ENCODE results near the gene EN2. TPM values are rescaled to one million over a fixed set of nuclear protein-coding genes. Genes with fewer than 3 reads are reported as not detected.

EN2 gene
- total and polyA plus RNA-seq, 2 donors (not counting 1 experiment from before 2014, with no cell fraction given): not detected

GRCh38 chr7:155470686-155471638 lies 13.0 kb downstream of the EN2 start:
- H3K36me3 ChIP-seq (replicated peaks in 1 of 2; ENCODE audit: control extremely low read depth in 1 of 2, control insufficient read depth in 1 of 2, extremely low read depth in 1 of 2, insufficient read depth in 2 of 2, low read length in 1 of 2): no peaks in the 10 kb centered on the region
- TF ChIP-seq EZH2 (IDR thresholded peaks at IDR 0.05; ENCODE audit: borderline replicate concordance, insufficient read depth, low read depth, low read length, poor library complexity, severe bottlenecking) (no peak), CTCF (IDR thresholded peaks at IDR 0.05) (no peak)
- no peak overlapping the region for H3K27ac Mint-ChIP-seq
- H3K4me1 Mint-ChIP-seq: peaks cover 19% of the 10 kb centered on the region
- ChIA-PET CTCF (no interaction called here), POLR2A (no interaction called here)
- H3K79me2 ChIP-seq (ENCODE audit: control insufficient read depth, insufficient read depth, low read length): no peaks in the 10 kb centered on the region
- H3K27me3 ChIP-seq (replicated peaks in 1 of 4; ENCODE audit: control extremely low read depth in 1 of 4, control insufficient read depth in 3 of 4, insufficient read depth in 4 of 4, low read length in 3 of 4): peaks cover 0 to 97% (median 81%) of the 10 kb centered on the region in 4 experiments
- H3K4me3 ChIP-seq (ENCODE audit: control extremely low read depth in 1 of 5, extremely low read depth in 1 of 5, insufficient read depth in 1 of 5, low read depth in 2 of 5, low read length in 4 of 5): no peak overlapping the region
- H3K9me3 Mint-ChIP-seq (ENCODE audit: insufficient read depth): no peaks in the 10 kb centered on the region
- peaks cover 80% of the 10 kb centered on the region for H3K27me3 Mint-ChIP-seq
- no peak overlapping the region for H2AFZ ChIP-seq (ENCODE audit: insufficient read depth, low read depth, low read length, poor library complexity, severe bottlenecking)
- peaks cover 31 to 45% of the 10 kb centered on the region in 2 donors for H3K4me1 ChIP-seq (ENCODE audit: control insufficient read depth in 2 of 2, insufficient read depth in 2 of 2, low read length in 2 of 2)
- no peak overlapping the region for H3K9ac ChIP-seq (ENCODE audit: low read length)
- H4K20me1 ChIP-seq (ENCODE audit: control insufficient read depth, insufficient read depth, low read length, poor library complexity, severe bottlenecking): no peaks in the 10 kb centered on the region
- 14% methylated on average over 20 of the region's 24 CpGs for WGBS (ENCODE audit: insufficient coverage)
- H3K4me2 ChIP-seq (replicated peaks; ENCODE audit: low read depth, low read length, poor library complexity, severe bottlenecking): no peak overlapping the region
- peaks cover 0 to 59% (median 3%) of the 10 kb centered on the region in 3 donors for H3K9me3 ChIP-seq (ENCODE audit: control extremely low read depth in 1 of 3, control insufficient read depth in 2 of 3, insufficient read depth in 1 of 3, low read length in 2 of 3)
- intact Hi-C loops (cut with micrococcal nuclease): no loop called here
- no peak overlapping the region for H3K4me3 Mint-ChIP-seq
- no peak overlapping the region for H3K27ac ChIP-seq (ENCODE audit: low read length in 2 of 2)
- no peak for ATAC-seq (ENCODE audit: low read depth)
- peak; percentile 7 for DNase-seq

DNA sequence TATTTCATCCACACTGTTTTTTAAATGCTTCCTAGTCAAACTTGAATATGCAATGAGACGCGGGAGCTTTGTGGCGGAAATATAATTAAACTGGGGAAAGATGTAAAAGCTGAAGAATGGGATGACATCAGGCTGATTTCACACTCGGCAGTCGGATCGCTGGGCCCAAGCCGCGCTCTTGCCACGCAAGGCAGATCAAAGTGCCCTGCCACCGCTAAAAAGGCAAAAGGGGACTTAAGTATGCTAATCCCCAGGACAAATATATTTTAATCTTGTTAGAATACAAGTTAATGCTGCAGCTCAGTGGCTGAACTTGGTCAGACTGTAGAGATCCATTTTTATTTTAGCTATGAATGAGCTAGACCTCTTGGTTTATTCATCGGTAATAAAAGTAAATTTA lies 13.8 kb downstream of the EN2 start:
- intact Hi-C loops (cut with micrococcal nuclease): no loop called here
- H3K27ac Mint-ChIP-seq: no peak overlapping the region
- TF ChIP-seq CTCF (IDR thresholded peaks at IDR 0.05) (no peak), EZH2 (IDR thresholded peaks at IDR 0.05; ENCODE audit: borderline replicate concordance, insufficient read depth, low read depth, low read length, poor library complexity, severe bottlenecking) (no peak)
- WGBS (ENCODE audit: insufficient coverage): 7% methylated on average over 8 of the region's 11 CpGs
- peaks cover 0 to 53% (median 3%) of the 10 kb centered on the region in 3 donors for H3K9me3 ChIP-seq (ENCODE audit: control extremely low read depth in 1 of 3, control insufficient read depth in 2 of 3, insufficient read depth in 1 of 3, low read length in 2 of 3)
- H3K27me3 ChIP-seq (replicated peaks in 1 of 4; ENCODE audit: control extremely low read depth in 1 of 4, control insufficient read depth in 3 of 4, insufficient read depth in 4 of 4, low read length in 3 of 4): peaks cover 0 to 97% (median 80%) of the 10 kb centered on the region in 4 experiments
- no peak overlapping the region for H3K4me3 Mint-ChIP-seq
- peaks cover 17% of the 10 kb centered on the region for H3K4me1 Mint-ChIP-seq
- H2AFZ ChIP-seq (ENCODE audit: insufficient read depth, low read depth, low read length, poor library complexity, severe bottlenecking): no peak overlapping the region
- no peaks in the 10 kb centered on the region for H3K9me3 Mint-ChIP-seq (ENCODE audit: insufficient read depth)
- no peak overlapping the region for H3K9ac ChIP-seq (ENCODE audit: low read length)
- ChIA-PET CTCF (no interaction called here), POLR2A (no interaction called here)
- H3K79me2 ChIP-seq (ENCODE audit: control insufficient read depth, insufficient read depth, low read length): no peaks in the 10 kb centered on the region
- ATAC-seq (ENCODE audit: low read depth) (no peak), DNase-seq (peak; percentile 16)
- H3K27me3 Mint-ChIP-seq: peaks cover 84% of the 10 kb centered on the region
- H3K4me1 ChIP-seq (ENCODE audit: control insufficient read depth in 2 of 2, insufficient read depth in 2 of 2, low read length in 2 of 2): peaks cover 23 to 37% of the 10 kb centered on the region in 2 donors
- H4K20me1 ChIP-seq (ENCODE audit: control insufficient read depth, insufficient read depth, low read length, poor library complexity, severe bottlenecking): no peaks in the 10 kb centered on the region
- H3K4me3 ChIP-seq (ENCODE audit: control extremely low read depth in 1 of 5, extremely low read depth in 1 of 5, insufficient read depth in 1 of 5, low read depth in 2 of 5, low read length in 4 of 5): no peak overlapping the region
- H3K4me2 ChIP-seq (replicated peaks; ENCODE audit: low read depth, low read length, poor library complexity, severe bottlenecking): no peak overlapping the region
- no peaks in the 10 kb centered on the region for H3K36me3 ChIP-seq (replicated peaks in 1 of 2; ENCODE audit: control extremely low read depth in 1 of 2, control insufficient read depth in 1 of 2, extremely low read depth in 1 of 2, insufficient read depth in 2 of 2, low read length in 1 of 2)
- H3K27ac ChIP-seq (ENCODE audit: low read length in 2 of 2): no peak overlapping the region
